ENCODE results near the gene STARD5. TPM values are rescaled to one million over a fixed set of nuclear protein-coding genes. Genes with fewer than 3 reads are reported as not detected.

STARD5 gene
- total RNA-seq, 6 experiments from 2014 or later, result 16.4 to 49.9 (median 19.7) TPM

DNA sequence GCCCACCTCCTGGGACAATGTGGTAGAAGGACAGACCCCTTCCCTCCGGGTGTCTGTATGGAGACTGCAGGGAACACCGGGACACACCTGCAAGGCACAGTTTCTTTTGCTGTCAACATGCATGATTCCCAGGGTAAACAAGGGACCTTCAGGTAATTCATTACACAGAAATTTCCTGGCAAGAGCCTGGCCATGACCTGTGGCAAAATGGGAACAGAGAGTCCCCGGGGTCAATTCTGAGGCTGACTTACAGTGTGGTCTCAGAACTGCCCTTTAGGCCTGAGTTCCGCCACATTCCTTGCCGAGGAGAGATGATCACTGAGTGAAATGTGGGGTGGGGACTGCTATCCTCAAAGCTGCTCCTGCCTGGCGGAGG, 6.3 kb downstream of the STARD5 start:
- ATAC-seq (peak; percentile 28 to 72 (median 60)), DNase-seq (no peak)
- WGBS (ENCODE audit: insufficient coverage, low coverage, low lambda C conversion rate, missing lambda C conversion rate), result 27% methylated on average over 3 of the region's 6 CpGs
- Histone ChIP-seq H3K27ac (peak overlapping the region in 2 of 3 donors; percentile 21 to 24), H3K9me3 (no peaks in the 10 kb centered on the region), H3K4me1 (peaks cover 0 to 30% (median 14%) of the 10 kb centered on the region in 4 donors), H3K27me3 (no peaks in the 10 kb centered on the region), H3K4me3 (no peak overlapping the region), H3K36me3 (peaks cover 0 to 88% (median 30%) of the 10 kb centered on the region in 4 donors)
- TF ChIP-seq, protein P1, sequence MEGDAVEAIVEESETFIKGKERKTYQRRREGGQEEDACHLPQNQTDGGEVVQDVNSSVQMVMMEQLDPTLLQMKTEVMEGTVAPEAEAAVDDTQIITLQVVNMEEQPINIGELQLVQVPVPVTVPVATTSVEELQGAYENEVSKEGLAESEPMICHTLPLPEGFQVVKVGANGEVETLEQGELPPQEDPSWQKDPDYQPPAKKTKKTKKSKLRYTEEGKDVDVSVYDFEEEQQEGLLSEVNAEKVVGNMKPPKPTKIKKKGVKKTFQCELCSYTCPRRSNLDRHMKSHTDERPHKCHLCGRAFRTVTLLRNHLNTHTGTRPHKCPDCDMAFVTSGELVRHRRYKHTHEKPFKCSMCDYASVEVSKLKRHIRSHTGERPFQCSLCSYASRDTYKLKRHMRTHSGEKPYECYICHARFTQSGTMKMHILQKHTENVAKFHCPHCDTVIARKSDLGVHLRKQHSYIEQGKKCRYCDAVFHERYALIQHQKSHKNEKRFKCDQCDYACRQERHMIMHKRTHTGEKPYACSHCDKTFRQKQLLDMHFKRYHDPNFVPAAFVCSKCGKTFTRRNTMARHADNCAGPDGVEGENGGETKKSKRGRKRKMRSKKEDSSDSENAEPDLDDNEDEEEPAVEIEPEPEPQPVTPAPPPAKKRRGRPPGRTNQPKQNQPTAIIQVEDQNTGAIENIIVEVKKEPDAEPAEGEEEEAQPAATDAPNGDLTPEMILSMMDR (IDR thresholded peaks at IDR 0.05), result no peak
- TF ChIP-seq POLR2A (IDR thresholded peaks at IDR 0.05), result no peak
- intact Hi-C loops (cut with DNase I), result no loop called here

DNA sequence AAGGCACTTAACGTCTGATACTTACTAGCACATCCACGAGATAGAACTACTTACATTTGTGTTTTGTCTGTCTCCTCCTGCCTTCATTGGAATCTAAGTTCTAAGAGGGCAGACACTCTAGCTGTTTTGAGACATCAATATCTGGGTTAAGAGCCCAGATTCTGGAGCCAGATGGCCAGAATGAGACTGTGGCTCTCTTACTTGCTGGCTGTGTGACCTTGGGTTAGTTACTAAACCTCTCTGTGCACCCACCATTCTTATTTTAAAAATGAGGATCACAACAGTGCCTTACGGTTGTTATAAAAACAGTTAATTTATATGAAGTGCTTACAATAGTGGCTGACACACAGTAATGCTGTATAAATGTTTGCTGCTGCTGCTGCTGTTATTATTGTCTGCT, 7.7 kb downstream of the STARD5 start:
- DNase-seq, result no peak
- Histone ChIP-seq H3K4me1 (peaks cover 0 to 24% (median 8%) of the 10 kb centered on the region in 4 donors), H3K9me3 (no peaks in the 10 kb centered on the region), H3K27ac (no peak overlapping the region), H3K27me3 (no peaks in the 10 kb centered on the region), H3K36me3 (peaks cover 0 to 90% (median 36%) of the 10 kb centered on the region in 4 donors), H3K4me3 (no peak overlapping the region)
- intact Hi-C loops (cut with DNase I), result no loop called here
- 89% methylated on average over 3 of the region's 3 CpGs for WGBS (ENCODE audit: insufficient coverage, low coverage, low lambda C conversion rate, missing lambda C conversion rate)
- ATAC-seq, result no peak
- no peak for TF ChIP-seq POLR2A (IDR thresholded peaks at IDR 0.05)
- TF ChIP-seq, protein P1 (IDR thresholded peaks at IDR 0.05), result no peak

GRCh38 chr15:81315452-81316175, 8.3 kb downstream of the STARD5 start:
- Histone ChIP-seq H3K27me3 (no peaks in the 10 kb centered on the region), H3K4me1 (peaks cover 0 to 24% (median 8%) of the 10 kb centered on the region in 4 donors), H3K9me3 (no peaks in the 10 kb centered on the region), H3K27ac (no peak overlapping the region), H3K36me3 (peaks cover 0 to 84% (median 33%) of the 10 kb centered on the region in 4 donors), H3K4me3 (no peak overlapping the region)
- ATAC-seq, result no peak
- WGBS (ENCODE audit: insufficient coverage, low coverage, low lambda C conversion rate, missing lambda C conversion rate), result 85% methylated on average over 7 of the region's 14 CpGs
- TF ChIP-seq, protein P1 (IDR thresholded peaks at IDR 0.05), result no peak
- TF ChIP-seq POLR2A (IDR thresholded peaks at IDR 0.05), result no peak
- intact Hi-C loops (cut with DNase I), result no loop called here
- no peak for DNase-seq

DNA sequence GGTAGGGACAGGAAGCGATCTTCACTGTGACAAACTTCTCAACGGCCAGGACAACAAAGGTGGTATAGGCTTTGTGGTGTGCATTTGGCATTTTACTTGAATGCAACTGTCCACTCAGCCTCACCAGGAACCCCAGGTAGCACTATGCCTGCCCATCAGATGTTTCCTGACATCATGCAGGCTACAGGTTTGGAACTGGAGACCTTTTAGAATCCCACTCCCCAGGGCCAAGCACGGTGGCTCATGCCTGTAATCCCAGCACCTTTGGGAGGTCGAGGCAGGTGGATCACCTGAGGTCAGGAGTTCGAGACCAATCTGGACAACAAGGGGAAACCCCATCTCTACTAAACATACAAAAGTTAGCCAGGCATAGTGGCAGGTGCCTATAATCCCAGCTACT, 9.6 kb downstream of the STARD5 start:
- H3K27me3 ChIP-seq, result no peaks in the 10 kb centered on the region
- DNase-seq (no peak), ATAC-seq (no peak)
- peaks cover 0 to 71% (median 28%) of the 10 kb centered on the region in 4 donors for H3K36me3 ChIP-seq
- intact Hi-C loops (cut with DNase I), result no loop called here
- no peak overlapping the region for H3K4me3 ChIP-seq
- peaks cover 0 to 24% (median 8%) of the 10 kb centered on the region in 4 donors for H3K4me1 ChIP-seq
- H3K27ac ChIP-seq, result no peak overlapping the region
- 80% methylated on average over 3 of the region's 5 CpGs for WGBS (ENCODE audit: insufficient coverage, low coverage, low lambda C conversion rate, missing lambda C conversion rate)
- no peaks in the 10 kb centered on the region for H3K9me3 ChIP-seq
- no peak for TF ChIP-seq POLR2A (IDR thresholded peaks at IDR 0.05)
- TF ChIP-seq, protein P1 (IDR thresholded peaks at IDR 0.05), result no peak
